Prostate gland (tissue), 2 donors: Measurements from ENCODE around the gene PRPH.

Source experiments
- POLR2A ChIP-seq: fragments of 450-650 bp; IDR thresholded peaks from one replicate; pipeline ENCODE4 v1.6.1; 2016; ENCODE audit warnings: antibody characterized with exemption, mild to moderate bottlenecking
- POLR2AphosphoS5 ChIP-seq: sonication (generic); formaldehyde crosslinking; IDR thresholded peaks from one replicate; pipeline ENCODE4 v1.6.1; 2017; ENCODE audit warnings: antibody characterized with exemption
- TF ChIP-seq, protein P1 (sequence below), 4 experiments: fragments of 200-600 bp in 2 of 4; fragments of 450-650 bp in 2 of 4; sonication (generic) in 2 of 4; IDR thresholded peaks; 1 replicate in 3 of 4; 2 replicates in 1 of 4; pipeline ENCODE4 v1.5.1; 2016 to 2019; ENCODE audit warnings: antibody characterized with exemption in 4 of 4, mild to moderate bottlenecking in 2 of 4, moderate library complexity in 2 of 4

DNA sequence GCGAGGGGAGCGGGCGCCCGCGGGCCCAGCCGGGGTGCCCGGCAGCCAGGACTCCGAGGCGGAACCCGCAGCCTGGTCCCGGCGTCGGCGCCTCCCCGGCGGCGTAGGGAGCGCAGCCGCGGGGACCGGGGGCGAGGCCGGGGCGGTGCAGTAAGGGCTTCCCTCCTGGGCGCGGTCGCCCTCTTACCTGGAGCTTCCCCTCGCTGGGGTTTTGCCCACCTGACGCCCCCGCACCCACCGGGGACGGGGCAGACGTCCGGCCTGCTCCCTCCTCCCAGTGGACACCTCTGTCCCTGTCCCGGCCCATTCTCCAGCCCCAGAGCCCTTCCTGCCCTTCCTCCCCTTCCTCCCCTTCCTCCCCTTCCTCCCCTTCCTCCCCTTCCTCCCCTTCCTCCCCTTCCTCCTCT lies 30.5 kb upstream of the PRPH start:
- TF ChIP-seq, protein P1, sequence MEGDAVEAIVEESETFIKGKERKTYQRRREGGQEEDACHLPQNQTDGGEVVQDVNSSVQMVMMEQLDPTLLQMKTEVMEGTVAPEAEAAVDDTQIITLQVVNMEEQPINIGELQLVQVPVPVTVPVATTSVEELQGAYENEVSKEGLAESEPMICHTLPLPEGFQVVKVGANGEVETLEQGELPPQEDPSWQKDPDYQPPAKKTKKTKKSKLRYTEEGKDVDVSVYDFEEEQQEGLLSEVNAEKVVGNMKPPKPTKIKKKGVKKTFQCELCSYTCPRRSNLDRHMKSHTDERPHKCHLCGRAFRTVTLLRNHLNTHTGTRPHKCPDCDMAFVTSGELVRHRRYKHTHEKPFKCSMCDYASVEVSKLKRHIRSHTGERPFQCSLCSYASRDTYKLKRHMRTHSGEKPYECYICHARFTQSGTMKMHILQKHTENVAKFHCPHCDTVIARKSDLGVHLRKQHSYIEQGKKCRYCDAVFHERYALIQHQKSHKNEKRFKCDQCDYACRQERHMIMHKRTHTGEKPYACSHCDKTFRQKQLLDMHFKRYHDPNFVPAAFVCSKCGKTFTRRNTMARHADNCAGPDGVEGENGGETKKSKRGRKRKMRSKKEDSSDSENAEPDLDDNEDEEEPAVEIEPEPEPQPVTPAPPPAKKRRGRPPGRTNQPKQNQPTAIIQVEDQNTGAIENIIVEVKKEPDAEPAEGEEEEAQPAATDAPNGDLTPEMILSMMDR (IDR thresholded peaks at IDR 0.05) = peak in 2 of 4 experiments; percentile 11 to 24
- peak; percentile 45 for TF ChIP-seq POLR2A
- TF ChIP-seq POLR2AphosphoS5 = no peak
